HG03025 (cell line): ENCODE results near the gene STOX2.

Experiments used
- ATAC-seq: cut with Tn5 transposase; IDR thresholded peaks from one replicate; pipeline ENCODE4 v1.9.1; 2021; ENCODE audit warnings: mild to moderate bottlenecking, moderate library complexity; ENCODE audit not compliant: unreplicated experiment, low FRiP score

Gene STOX2

DNA sequence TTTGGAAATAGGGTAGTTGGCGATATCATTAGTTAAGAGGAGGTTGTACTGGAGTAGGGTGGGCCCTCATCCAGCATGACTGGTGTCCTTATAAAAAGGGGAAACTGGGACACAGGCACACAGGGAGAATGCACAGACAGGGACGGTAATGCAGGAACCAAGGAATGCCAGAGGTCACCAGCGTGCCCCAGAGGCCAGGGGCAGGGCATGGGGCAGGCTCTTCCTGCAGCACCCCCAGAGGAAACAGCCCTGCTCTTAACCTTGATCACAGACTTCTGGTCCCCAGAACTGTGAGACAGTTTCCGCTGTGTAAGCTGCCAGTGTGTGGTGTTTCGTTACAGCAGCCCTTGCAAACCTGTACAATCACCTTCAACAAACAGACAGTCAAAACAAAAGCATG, 15.9 kb upstream of the STOX2 start:
- no peak for ATAC-seq

DNA sequence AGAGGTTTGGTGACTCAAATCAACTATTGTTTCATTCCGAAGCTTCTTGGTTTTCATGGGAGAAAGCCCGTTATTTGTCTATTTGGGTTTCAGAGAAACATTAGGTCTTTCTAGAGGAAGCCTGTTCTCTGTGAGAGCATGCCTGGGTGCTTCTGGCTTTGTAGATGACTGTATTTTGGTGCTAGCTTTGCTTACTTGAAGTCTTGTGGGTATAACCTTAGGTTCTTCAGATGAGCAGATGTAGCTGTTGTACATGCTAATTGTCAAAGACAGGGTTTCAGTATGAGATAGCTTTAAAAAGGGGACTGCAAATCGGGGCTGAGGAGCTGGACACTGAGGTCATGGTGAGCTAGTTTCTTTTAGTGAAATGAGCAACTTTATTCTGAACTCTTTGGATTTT, 7.9 kb upstream of the STOX2 start:
- no peak for ATAC-seq

DNA sequence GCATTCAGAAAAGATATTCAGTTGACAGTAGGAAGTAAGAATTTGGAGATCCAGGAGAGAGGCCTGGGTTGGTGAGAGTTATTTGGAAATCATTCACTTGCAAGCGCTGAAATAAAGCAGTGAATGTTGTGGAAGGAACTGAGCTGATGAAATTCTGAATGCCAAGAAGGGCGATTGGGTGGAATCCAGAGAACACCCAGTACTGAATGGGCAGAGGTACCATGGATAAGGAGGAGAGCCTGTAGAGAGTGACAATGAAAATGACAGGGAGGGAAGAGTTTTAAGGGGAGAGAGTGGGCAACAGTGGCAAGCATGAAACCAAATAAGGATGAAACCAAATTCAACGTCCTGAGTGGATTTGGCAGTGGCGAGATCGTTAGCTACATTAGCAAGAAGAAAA, 6.7 kb upstream of the STOX2 start:
- no peak for ATAC-seq

DNA sequence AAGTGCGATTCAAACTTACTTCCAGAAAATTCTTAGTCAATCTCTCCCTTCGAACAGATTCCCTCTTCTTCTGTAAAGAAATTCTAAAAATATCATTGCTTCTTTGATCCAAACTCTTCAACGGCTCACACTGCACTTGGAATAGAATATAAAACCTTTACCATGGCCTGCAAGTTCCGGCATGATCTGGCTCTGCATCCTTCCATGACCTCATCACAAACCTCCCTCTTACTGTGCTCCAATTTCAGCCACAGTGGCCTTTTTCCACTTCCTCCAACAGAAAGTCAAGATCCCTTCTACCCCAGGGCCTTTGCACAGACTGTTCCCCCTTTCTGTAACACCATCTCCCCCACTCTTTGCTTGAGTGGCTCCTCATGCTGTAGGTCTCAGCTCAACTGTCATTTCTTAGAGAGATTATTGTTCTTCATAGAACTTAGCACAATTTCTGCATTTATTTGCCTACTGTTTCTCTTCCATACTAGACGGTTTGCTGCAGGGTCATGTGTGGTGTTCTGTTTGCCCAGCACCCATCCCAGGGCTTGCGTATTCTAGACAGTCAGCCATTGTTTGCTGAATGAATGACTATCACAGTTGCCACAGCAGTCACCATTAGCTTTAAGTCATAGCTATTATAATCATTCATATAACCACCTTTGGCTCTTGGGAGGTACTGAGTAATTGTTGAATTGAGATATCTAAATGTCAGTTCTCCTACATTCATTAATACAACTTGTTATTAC, 1.9 kb upstream of the STOX2 start:
- ATAC-seq, result no peak

DNA sequence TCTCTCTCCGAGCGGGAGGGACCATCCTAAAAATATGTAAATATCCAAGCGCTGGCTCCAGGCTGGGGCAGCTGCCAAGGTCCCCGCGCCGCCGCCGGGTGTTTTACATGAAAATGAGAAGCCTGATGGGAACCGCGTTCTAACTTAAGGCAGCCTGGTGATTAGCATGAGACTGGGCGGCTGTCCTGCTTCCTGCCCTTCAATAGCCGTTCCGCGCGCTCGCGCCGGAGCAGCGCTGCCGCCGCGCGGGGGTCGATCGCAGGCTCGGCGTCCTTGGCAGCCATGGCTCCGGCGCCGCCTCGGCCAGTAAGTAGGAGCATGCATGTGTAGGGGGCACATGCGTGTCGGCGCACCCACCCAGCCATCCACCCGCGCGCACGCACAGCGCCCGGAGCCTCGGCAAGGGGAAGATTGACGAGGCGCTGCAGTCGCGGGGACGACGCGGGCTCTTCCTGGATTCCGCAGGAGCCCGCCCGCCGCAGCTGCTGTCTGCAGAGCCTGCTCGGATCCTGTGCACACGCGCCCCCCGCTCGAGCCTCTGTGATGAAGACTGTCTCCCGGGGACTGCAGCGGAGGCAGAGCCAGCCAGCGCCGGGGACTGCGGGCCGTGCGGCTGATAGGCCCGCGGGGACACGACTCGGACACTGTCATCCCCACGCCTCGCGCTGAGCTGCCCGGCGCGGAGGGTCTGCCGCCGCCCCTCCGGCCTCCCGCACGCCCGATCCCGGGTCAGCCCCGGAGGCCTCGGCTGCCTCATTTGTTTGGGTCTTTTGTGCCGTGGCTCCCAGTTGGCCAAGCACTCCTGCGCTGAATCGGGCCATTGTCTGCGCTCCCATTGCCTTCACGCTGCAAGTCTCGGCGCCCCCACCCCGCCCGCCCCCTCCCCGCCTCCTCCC, 734 bp downstream of the STOX2 start:
- ATAC-seq, result no peak

DNA sequence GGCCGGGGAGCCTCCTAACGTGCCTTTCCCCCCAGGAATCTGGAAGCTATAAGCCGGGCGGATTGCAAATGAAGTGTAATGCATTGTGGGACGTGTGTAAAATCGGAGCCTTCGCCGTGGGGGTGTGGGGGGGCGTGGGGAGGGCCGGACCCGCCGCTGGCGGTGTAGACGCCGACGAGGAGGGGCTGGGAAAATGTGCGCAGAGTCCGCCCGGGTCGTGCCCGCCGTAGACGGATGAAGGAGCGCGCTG, 1.3 kb downstream of the STOX2 start:
- ATAC-seq, result no peak

DNA sequence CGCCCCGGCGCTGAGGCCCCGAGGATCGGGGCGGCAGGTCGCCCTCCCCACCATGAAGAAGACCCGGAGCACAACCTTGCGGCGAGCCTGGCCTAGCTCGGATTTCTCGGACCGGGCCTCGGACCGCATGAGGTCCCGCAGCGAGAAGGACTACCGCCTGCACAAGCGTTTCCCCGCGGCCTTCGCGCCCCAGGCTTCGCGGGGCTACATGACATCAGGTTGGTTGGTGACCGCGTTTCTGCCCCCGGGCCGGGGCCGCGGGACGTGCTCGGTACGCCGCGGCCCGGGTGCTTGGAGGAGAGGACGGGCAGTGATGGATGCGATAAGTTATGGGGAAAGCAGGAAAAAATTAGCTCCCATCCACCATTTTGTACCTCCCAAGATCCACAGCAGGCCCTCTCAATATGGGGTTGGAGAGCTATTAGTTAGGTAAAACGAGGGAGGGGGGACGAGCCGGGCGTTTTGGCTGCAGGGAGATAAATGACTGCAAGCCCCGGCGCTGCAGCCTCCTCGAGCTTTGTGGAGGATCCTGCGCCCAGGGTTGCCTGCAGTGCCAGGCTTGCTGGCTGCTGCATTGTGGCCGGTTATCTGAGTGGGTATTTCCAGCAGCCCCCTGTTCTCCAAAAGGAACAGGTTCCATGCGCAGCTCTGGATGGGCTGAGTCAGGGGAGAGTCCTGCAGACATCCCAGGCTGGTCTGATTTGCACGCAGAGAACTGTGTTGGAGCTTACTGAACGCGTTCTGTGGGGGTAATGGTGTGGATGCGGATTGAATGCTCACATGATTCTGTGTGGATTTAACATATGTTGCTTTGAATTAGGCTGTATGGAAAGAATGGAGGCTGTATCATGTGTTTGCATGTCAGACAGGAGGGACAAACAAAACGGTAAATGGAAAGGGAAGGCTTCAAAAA, 1.9 kb downstream of the STOX2 start:
- ATAC-seq, result no peak

DNA sequence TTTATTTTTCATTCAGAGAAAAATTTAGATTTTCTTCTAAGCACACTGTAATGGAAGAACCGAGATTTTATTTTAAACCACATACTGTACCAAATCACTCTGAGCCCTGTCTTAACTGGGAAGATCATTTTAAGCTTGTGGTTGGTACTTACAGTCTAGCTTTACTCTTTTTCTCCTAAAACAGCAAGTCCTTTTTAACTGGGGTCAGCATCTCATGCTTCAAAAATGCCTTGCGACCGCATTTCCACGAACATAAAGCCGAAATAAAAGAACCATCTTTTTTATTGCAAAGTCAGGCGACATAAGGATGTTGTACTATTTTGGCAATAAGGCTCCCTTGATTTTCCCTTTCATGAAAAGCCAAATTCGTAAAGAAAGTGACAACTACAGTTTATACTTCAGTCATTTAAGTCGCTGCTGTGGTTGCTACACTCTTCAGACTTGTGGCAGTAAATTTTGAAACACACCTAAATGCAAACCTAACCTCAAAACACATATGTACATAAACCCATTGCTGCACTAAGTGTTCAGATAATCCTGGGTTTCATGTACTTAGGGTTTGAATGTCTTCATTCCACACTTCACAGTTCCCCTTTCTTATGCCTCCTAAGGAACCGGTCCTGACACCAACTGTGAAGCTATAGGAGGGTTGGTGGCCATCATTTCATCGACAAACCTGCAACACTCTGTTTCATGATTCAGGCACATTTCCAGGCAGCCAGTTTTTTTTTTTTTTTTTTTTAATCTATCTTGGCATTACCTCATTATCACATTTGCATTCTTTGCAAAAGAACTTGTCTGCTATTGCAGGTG, 3.0 kb downstream of the STOX2 start:
- ATAC-seq, result no peak

DNA sequence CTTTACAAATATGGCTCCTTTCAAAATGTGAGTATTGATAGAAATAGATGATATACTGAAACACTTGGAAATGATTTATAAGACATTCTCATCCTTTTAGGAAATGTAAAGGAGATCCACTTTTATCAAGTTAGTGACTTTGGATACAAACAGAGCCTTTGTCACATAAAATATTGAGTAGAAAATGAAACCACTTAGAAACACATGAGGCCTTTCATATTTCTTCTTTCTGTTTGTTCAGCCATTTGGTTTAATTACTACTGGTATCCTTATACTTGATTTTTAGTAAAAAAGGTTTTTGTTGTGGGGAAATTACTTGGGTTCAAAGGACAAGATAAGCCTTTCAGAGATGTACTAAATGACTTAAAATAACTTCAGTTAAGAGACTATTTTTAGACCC, 4.1 kb downstream of the STOX2 start:
- no peak for ATAC-seq

DNA sequence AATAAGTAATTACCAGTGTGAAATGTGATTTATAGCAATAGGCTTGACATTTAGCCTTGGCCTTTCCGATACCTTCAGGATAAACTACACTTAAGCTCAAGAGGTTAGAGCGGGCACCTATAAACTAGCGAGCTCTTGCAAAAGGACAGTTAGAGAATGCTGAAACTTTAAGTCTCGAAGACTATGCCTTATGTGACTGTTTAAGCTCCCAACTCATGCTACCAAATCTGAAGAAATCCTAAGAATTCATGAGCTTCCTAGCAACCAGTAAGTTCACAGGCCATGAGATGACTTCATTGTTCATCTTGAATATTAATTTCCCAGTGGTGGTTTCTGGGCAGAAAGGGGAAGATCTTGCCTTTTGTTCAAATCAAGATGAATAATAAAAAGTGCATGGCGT, 4.7 kb downstream of the STOX2 start:
- ATAC-seq, result no peak

DNA sequence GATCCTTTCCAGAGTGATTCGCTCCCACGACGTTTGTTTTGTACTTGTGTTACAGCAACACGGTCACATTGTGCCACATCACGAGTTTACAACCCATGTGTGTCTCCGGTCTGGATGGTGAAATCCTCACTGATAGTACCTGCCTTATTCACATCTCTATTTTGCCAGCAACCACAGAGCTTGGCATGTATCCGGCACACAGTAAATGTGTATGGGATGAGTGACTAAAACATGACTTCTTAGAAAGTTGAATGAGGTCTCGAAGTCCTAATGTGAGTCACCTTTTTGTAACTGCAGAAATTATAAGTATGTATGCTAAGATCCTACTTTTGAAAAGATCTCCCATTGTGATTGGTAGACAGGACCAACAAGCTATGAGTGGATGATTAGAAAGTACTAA, 7.5 kb downstream of the STOX2 start:
- no peak for ATAC-seq

DNA sequence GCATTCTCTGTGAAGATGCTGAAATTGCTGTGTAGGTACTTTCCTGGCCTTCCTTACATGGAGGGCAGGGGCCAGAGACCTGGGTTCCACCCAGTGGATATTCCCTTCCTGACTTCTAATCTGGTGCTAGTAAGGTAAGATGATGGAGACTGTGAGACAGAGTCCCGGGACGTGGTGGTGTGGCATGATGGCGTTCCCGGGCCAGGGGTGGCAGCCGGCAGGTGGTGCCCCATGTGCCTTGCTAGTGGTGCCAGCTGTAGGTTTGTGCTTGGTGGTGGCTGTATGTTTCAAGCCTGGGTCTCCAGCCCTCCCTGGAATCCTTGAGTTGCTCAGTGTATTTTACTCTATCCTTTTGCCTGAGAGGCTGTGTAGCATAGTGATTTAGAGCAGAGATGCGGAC, 10.9 kb downstream of the STOX2 start:
- ATAC-seq, result no peak

DNA sequence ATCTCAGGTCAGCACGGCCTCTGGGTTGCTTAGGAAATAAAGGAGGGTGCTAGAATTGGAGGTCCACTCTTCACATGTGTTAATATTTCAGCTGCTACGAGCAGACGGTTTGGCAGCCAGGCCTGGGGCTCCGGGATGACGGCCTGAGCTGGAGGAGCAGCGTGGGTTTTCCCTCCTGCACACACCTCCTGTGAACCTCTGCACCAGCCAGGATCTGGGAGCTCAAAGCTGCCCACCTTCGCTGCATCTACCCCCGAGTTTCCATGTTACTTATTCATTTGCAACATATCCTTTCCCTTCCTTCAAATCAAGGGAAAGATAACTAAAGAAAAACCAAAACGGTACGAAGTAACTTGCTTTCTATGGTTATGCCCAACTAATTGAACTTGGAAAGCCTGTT, 13.6 kb downstream of the STOX2 start:
- ATAC-seq, result no peak

DNA sequence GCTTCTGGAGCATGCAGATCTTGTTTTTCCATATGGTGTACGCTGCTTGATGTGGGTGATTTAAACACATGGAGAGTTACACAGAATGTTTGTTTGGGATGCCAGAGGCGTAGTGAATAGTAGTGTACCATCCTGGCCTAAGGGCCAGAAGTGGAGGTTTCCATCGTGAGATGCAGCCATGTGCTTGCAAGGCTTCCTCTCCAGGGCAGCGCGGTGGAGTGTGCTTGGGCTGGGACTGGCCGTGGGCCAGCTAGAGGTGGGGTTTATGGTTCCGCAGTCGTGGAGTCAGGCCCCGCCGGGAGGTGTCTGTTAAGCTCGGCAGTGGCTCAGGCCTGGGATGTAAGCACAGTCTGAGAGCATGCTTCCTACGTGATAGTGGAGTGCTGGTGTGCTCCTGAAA, 14.0 kb downstream of the STOX2 start:
- no peak for ATAC-seq

DNA sequence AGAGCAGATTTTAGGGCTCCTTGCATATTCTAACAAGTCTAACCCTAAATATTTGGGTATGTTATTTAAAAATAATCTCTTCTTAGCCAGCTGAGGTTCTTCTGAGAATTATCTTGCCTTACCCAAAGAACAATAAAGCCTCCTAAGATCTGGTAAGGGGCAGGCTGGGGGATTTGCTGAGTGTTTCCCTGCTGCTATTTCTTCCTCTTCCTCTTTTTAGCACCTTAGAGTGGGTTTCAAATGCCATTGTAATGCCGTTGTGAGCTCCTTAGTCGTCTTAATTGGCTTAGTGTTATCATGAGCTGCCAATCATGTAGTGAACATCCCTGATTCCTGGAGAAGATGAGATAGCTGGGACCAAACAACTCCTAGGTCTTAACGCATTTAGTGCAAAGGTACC, 15.4 kb downstream of the STOX2 start:
- ATAC-seq, result no peak

DNA sequence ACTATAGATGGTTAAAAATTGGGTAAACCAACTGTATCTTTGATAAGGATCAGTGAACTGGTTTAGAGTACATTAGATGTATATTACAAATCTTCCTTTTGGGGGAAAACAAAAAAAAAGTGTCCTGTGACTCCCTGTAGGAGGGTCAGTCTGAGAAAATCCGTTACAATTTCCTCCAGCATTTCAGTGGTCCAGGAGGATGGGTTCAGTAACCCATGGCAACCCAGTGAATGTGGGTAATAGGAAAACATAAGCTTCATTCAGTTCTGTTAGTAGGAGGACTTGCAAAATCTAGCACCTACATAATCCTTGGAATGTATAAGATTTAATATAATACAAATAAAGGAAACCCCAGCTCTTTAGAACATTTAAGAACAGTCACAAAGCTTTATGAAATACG, 16.2 kb downstream of the STOX2 start:
- ATAC-seq, result no peak

DNA sequence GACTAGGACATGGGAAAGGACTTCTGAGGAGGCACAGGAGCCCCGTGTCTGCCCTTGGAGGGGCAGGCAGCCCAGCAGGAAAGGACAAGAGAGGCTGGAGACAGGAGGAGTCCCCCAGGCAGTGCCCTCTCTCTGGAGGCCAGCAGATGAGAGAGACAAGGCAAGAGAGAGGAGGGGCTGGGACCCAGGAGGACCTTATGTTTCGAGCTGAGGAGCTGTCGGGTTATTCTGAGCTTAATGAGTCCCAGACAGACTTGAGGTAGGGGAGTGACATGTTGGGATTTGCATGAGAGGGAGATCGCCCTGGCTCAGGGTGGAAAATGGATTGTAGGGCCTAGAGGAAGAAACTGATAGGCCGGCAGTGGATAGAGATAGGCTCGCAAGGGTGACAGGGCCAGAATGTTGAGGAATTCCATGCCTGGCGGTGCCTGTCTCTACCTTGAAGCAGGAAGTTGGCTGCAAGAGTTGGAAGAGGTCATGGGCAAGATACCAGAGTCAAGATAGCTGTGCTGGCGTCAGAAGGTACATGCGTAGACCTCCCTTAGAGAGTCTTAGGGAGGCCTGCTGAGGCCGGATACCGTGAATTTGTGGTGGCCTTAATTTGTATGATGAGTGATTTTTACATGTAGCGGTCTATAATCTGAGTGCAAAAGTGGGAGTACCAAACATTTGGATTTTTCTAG, 19.4 kb downstream of the STOX2 start:
- ATAC-seq, result no peak

DNA sequence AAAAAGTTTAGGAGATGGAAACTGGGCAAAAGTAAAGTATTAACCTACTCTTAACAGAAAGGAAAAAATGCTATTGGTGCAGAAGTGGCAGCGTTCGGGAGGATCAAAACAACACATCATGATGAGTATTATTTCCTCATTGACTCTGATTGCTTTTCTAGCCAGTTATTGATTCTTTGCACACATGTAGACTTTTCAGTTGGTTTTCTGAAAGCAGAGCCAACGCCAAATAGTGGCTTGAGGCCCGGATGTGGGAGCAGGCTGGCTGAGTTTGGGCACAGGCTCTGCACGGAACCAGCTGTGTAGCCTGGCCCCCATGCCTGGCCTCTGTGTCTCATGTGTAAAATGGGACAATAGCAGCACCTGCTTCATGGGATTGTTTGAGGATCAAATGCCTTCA, 21.8 kb downstream of the STOX2 start:
- ATAC-seq, result no peak

DNA sequence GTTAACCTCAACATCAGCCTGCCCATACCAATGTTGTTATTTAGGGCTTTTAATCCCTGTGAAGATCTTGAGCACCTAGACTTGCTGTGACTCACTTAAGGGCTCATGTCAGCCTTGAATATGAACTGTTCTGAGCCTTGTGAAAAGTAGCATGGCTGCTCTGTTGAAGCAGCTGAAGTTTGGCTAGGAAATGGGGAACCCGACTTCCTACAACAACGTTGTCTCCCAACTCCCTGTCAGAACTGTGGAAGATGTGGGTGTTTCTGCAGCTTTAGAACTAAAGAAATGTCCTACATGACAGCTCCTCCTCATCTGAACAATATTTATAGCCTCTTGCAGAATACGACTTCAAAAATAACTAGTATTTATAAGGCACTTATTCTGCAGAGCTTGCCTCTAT, 27.5 kb downstream of the STOX2 start:
- no peak for ATAC-seq

DNA sequence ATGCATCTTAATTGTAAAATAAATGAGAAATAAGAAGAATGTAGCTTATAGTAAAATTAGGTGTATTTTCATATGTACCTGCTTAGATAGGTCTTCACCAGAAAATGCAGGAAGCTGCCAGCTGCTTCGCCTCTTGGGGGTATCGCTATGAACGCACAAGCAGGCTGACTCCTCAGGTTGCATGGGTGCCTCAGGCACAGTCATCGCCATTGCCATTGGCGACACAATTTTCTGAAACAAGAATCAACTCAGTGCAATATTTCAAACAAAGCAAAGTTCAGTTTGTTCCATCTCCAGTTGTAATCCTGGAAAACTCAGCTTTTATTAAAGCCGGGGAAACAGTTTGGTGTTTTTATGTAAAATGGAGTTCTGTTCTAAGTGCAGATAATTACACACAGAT, 29.7 kb downstream of the STOX2 start:
- ATAC-seq, result no peak
